ENCODE measurements around the gene WIPF3.

Gene WIPF3

GRCh38 chr7:29848941-29849340, 42.6 kb downstream of the WIPF3 start:
- DNase-seq: no peak

DNA sequence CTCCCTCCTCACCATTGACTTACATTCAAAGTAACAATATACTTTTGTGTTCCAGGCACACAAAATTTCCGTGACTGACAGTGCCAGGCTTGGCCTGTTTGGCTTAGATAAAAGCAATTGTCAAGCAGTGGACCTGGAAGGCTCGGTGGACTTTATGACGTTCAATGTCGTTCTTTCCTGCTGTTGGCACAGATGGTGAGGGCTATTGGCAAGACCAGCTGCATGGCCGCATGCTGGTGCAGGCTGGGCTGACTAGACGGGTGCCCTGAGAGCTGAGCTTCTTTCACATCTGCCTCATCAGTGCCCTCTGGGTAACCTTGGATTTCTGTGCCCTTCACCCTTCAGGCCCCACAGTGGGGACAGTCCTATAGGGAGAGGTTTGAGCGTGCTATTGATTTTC, 45.2 kb downstream of the WIPF3 start:
- DNase-seq: no peak

- no peak for DNase-seq
These were observed 46.1 kb downstream of the WIPF3 start for GRCh38 chr7:29852457-29852856.

DNA sequence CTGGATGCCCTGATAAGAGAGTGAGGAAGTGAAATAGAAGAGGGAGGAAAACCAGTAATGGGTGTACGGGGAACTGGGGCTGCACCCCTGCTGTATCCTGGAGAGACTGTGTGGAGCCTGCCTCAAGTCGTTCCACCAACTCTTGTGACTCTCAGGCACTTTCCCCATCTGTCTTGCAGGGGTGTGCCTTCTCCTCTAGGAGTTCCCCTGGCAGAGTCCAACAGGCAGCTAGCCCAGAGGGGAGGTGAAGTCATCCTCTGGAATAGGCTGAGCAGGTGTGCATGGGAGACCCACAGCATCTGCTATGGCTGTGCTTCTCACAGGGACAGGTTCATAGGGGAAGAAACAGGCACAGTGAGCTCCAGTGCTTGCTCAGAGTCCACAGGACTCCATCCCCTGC, 46.8 kb downstream of the WIPF3 start:
- no peak for DNase-seq

GRCh38 chr7:29853789-29854188, 47.5 kb downstream of the WIPF3 start:
- DNase-seq: no peak

DNA sequence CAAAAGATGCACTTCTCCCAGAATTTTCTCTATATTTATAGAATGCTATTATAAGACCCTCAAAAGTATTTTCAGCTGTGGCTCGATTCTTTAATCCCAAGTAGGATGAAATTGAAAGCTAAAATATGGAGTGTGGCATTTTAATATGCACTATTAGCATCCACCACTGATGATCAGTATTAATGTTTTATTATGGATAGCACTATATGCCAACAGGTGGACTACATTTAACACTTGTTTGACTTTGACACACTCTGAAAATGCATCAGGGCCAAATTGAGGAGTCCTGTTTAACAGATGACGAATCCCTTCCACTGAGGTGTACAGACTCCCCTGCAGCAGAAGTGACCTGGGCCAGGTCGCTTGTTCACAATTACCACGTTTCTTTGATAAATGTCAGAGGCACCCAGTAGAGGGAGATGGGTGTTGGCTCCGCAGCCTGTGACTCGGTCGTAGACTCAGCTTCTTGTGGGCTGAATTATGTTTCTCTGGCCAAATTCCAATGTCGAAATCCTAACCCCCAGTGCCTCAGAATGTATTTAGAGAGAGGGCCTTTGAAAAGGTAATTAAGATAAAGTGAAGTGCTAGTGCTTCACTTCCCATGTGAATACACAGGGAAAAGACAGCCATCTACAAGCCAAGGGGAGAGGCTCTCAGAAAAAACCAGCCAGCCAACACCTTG, 48.1 kb downstream of the WIPF3 start:
- DNase-seq: no peak

GRCh38 chr7:29857654-29858053, 51.3 kb downstream of the WIPF3 start:
- no peak for DNase-seq

DNA sequence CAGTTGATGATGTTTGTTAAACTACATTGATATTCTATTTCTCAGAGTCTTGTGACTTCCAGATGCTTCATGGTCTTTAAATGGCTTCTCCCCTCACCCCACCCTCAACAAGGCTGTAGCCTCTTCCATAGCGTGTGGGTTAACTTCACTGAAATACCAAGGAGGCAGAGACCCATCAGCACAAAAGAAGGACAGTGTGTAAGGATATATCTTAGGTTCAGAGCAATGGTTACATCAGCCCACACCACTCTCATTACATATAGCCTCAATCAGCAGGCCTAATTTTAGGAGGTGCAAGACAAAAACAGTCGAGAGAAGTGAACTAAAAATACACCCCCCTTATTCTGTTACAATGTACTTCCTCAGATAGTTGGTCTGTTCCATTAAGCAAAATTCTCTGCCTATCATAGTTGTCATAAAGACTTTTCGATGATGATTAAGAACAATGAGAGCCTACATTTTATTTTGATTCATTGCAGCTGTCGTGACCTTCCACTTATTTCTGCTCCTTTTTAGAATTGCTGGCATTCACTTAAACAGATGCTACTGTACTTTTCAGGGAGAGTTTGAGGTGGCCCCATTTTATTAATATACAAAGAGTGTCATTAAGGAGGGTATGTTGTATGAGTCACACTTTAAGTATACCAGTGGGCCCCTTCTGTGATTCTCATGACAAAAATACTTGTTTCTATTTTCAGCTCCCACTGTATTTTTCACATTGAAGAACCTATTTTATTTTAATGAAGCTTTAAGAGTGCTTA, 52.1 kb downstream of the WIPF3 start:
- DNase-seq: no peak

- DNase-seq: no peak
These were observed 52.8 kb downstream of the WIPF3 start for GRCh38 chr7:29859104-29859503.

DNA sequence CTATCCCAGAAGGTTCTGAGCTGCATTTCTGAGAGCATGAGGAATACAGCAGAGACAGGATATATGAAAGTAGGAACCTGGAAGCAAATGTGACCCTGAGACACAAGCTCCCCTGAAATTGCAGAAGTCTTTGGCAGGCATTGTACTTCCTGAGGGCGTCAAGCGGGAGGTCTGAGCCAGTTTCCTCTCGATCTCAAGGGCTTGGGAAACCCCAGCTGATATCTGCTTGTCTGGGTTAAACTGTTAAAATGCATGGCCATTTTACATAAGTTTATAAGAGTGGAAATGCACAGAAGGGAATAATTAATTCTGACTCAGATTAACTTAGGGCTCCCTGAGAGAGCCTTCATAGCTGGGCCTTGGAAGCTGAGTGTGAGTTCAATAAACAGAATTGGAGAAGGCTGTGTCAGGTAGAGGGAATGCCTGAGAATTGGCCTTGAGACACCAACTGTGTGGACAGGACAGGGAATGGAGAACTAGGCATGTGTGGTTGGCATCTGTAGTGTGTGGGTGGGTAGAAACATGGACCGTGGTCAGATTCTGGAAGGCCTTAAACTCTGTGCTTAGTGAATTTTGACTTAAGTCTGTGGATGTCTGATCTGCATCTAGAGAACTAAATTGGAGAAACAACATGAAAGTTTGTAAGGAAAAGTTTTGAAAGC, 53.3 kb downstream of the WIPF3 start:
- DNase-seq: peak; percentile 21

- no peak for DNase-seq
These were observed 53.9 kb downstream of the WIPF3 start for GRCh38 chr7:29860186-29860585.

GRCh38 chr7:29861884-29862283, 55.6 kb downstream of the WIPF3 start:
- no peak for DNase-seq

GRCh38 chr7:29864656-29865055, 58.3 kb downstream of the WIPF3 start:
- no peak for DNase-seq

DNA sequence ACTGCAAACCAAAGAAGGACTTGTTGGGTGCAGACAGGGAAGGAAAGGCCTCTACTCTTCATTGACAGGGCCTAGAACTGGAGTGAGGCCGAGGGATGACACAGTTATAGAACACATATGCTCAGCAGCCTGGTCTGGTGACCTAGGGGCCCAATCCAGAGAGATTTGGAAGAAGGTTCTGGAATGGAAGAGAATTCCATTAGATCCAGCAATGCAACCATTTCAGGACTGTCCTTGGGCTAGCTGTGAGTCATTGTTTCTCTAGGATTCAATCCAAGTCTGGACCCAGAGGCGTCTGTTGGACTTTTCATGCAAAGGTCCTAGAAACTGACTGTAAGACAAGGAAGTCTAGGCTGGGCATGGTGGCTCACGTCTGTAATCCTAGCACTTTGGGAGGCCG, 59.2 kb downstream of the WIPF3 start:
- no peak for DNase-seq

DNA sequence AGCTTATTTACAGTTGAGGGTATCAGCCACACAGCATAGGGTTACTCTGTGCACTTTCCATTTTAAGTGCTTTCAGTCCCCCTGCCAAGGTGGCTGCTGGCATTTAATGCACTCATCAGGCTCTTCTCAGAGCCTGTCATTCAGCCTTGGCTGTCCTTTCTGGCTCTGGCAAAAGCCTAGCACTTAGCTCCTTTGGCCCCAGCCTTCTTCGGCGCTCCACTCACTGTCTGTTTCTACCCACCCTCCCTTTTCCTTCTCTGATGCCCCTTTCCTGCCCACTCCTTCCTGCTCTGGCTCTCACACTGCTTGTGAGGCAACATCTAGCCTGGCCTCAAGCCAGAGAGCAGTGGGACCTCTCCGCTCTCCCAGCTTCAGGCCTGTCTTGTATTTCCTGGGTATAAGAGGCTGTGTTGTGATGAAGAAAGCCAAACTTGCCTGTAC, 60.2 kb downstream of the WIPF3 start:
- DNase-seq: peak; percentile 25

DNA sequence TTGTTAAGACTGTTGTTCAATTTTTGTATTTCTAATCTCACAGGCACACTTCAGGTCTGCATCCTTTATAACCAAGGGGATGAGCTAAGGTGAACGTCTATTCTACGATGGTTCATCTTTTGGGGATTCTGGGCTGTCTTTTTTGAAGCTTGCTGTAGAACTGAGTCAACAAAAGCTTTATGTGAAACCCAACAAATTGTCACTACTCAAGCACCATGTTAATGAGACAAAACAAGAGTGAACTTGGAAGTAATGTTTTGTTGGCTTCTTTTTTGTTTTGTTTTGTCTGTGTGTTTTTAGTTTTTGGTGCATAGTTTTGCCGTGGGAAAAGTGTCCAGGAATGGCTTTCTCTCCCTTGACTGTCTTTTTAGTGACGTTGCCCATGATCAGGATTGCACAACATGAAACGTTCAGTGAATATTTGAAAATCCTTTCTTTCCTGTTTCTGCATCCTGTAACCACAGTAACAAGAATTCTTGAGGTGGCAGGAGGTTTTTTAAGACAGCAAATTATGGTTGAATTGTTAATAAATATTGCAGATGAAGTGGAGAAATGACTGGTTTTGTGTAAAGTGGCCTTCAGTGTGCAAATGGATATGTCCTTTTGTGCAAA, 65.6 kb downstream of the WIPF3 start:
- DNase-seq: no peak

DNA sequence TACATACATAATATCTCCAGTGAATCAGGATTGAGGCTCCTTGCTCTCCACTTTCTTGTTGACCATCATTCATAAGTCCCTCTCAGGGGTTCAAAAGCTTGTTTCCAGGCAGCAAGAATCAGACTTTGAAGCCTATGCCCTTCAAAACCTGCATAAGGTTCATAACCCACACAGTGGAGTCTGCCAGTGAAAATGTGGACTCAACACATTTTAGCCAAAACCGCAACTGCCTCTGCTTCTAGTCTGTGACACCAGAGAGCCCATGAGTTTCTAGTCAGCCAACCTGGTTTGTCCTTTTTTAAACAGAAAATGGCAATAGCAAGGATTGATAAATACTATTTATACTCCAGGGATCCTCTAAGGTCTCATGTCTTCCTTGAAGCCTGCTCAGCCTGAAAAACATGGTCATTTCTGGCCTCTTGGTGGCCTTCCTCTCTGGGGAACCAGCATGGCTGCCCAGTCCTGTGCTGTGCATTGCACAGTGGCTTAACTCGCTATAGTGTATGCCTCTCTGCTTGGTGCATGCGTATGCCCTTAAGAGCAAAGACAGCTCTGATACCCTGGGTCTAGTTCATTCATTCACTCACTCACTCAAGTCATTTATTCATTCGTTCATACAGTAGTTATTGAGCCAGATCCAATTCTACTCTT, 67.5 kb downstream of the WIPF3 start:
- no peak for DNase-seq

GRCh38 chr7:29875741-29876140, 69.4 kb downstream of the WIPF3 start:
- no peak for DNase-seq

DNA sequence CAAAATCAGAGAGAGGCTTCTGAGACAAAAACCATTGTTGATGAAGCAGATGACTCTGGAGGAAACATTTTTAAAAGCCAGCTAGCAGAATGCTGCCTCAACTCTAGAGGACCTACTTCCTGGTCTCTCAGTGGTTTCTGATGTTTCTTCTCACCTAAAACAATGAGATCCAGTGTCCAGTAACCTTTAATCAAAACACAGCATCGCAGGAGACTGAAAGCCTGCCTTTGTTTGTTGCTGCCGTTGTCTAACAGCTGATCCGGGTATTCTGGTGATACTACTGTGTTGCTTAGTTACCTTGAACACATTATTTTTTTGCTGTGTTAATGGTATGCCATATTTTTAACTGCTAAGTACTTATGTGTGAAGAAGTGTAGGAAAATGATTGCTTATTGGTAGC, 70.9 kb downstream of the WIPF3 start:
- DNase-seq: no peak

GRCh38 chr7:29878081-29878688, 71.9 kb downstream of the WIPF3 start:
- peak; percentile 11 for DNase-seq

- no peak for DNase-seq
These were observed 73.3 kb downstream of the WIPF3 start for GRCh38 chr7:29879609-29880008.

- DNase-seq: no peak
These were observed 75.4 kb downstream of the WIPF3 start for GRCh38 chr7:29881724-29882123.

GRCh38 chr7:29882481-29882880, 76.2 kb downstream of the WIPF3 start:
- no peak for DNase-seq

Measured in midbrain (tissue), 1 donor.